ENCODE data around the gene PPFIA1.

The PPFIA1 gene

GRCh38 chr11:70305501-70305900, 35.0 kb downstream of the PPFIA1 start:
- no peak for TF ChIP-seq CTCF (conservative IDR thresholded peaks at IDR 0.05; ENCODE audit: low read depth)
- ChIA-PET CTCF (no interaction called here), POLR2A (ENCODE audit: low non-redundant PET) (no interaction called here)
- H3K27ac ChIP-seq: no peak overlapping the region
- DNase-seq (ENCODE audit: low spot score): no peak

- CTCF ChIA-PET: interaction anchor here (1.2 kb wide), 1 partner anchor 394 kb away, joined by 3 read pairs; no protein-coding TSS in a partner anchor
- no peak for TF ChIP-seq CTCF (conservative IDR thresholded peaks at IDR 0.05; ENCODE audit: low read depth)
- POLR2A ChIA-PET (ENCODE audit: low non-redundant PET): no interaction called here
- DNase-seq (ENCODE audit: low spot score): no peak
- no peak overlapping the region for H3K27ac ChIP-seq
These were observed 36.1 kb downstream of the PPFIA1 start for GRCh38 chr11:70306586-70307033.

GRCh38 chr11:70307176-70307575, 36.7 kb downstream of the PPFIA1 start:
- no peak overlapping the region for H3K27ac ChIP-seq
- DNase-seq (ENCODE audit: low spot score): no peak
- CTCF ChIA-PET: interaction anchor here (1.2 kb wide), 1 partner anchor 395 kb away, joined by 3 read pairs; no protein-coding TSS in a partner anchor
- no peak for TF ChIP-seq CTCF (conservative IDR thresholded peaks at IDR 0.05; ENCODE audit: low read depth)
- POLR2A ChIA-PET (ENCODE audit: low non-redundant PET): no interaction called here

GRCh38 chr11:70311616-70312015, 41.1 kb downstream of the PPFIA1 start:
- H3K27ac ChIP-seq: no peak overlapping the region
- TF ChIP-seq CTCF (conservative IDR thresholded peaks at IDR 0.05; ENCODE audit: low read depth): no peak
- ChIA-PET POLR2A (ENCODE audit: low non-redundant PET) (interaction anchor here (0.6 kb wide), 1 partner anchor 20 kb away, joined by 6 read pairs; no protein-coding TSS in a partner anchor), CTCF (no interaction called here)
- DNase-seq (ENCODE audit: low spot score): no peak

GRCh38 chr11:70312401-70313357, 42.2 kb downstream of the PPFIA1 start:
- POLR2A ChIA-PET (ENCODE audit: low non-redundant PET): no interaction called here
- TF ChIP-seq CTCF (conservative IDR thresholded peaks at IDR 0.05; ENCODE audit: low read depth): no peak
- no peak for DNase-seq (ENCODE audit: low spot score)
- CTCF ChIA-PET: interaction anchor here (0.7 kb wide), 1 partner anchor 203 kb away, joined by 3 read pairs; no protein-coding TSS in a partner anchor
- no peak overlapping the region for H3K27ac ChIP-seq

- peak overlapping the region; percentile 7; the same call in 1 of the 2 replicates for H3K27ac ChIP-seq
- TF ChIP-seq CTCF (conservative IDR thresholded peaks at IDR 0.05; ENCODE audit: low read depth): no peak
- DNase-seq (ENCODE audit: low spot score): no peak
- POLR2A ChIA-PET (ENCODE audit: low non-redundant PET): no interaction called here
- CTCF ChIA-PET: interaction anchor here (0.7 kb wide), 1 partner anchor 10 kb away, joined by 3 read pairs; no protein-coding TSS in a partner anchor
These were observed 43.5 kb downstream of the PPFIA1 start for GRCh38 chr11:70313945-70314344.

Measured in RWPE1 (cell line).